Heart right ventricle (tissue), 16 donors: Measurements from ENCODE around the gene COPB1. TPM values are rescaled to one million over a fixed set of nuclear protein-coding genes. Genes with fewer than 3 reads are reported as not detected.

ENCODE experiments used
- ATAC-seq, 8 donors: fragments of 200-7000 bp; cut with Tn5 transposase; one replicate each; pipeline ENCODE4 v1.9.1; 2020; ENCODE audit warnings: mild to moderate bottlenecking in 8 of 8, moderate library complexity in 8 of 8, moderate number of reproducible peaks in 1 of 8
- DNase-seq, 2 donors: peaks; one replicate each; pipeline ENCODE4 v3.0.0-alpha.2; 2020
- H3K27ac ChIP-seq, 10 donors: fragments of 200-600 bp; sonication (generic) in 2 of 10; one replicate each; pipeline versions ENCODE4 v1.5.0 to v1.8.0; 2020 to 2022; ENCODE audit warnings: mild to moderate bottlenecking in 3 of 10
- H3K27me3 ChIP-seq, 7 donors: fragments of 200-600 bp; one replicate each; pipeline ENCODE4 v1.8.0; 2021 to 2022; ENCODE audit warnings: mild to moderate bottlenecking in 2 of 7
- H3K36me3 ChIP-seq, 9 donors: fragments of 200-600 bp; sonication (generic) in 1 of 9; one replicate each; pipeline versions ENCODE4 v1.5.0 to v1.8.0; 2020 to 2022; ENCODE audit warnings: mild to moderate bottlenecking in 2 of 9
- H3K4me1 ChIP-seq, 9 donors: fragments of 200-600 bp; sonication (generic) in 1 of 9; one replicate each; pipeline versions ENCODE4 v1.5.0 to v1.8.0; 2020 to 2022; ENCODE audit warnings: mild to moderate bottlenecking in 4 of 9
- H3K4me3 ChIP-seq, 10 donors: fragments of 200-600 bp; sonication (generic) in 2 of 10; one replicate each; pipeline versions ENCODE4 v1.5.0 to v1.8.0; 2020 to 2022; ENCODE audit warnings: mild to moderate bottlenecking in 7 of 10, moderate library complexity in 2 of 10
- H3K9me3 ChIP-seq, 11 donors: fragments of 200-600 bp in 10 of 11; sonication (generic) in 2 of 11; one replicate each; pipeline versions ENCODE4 v1.5.0 to v1.8.0; 2013 to 2022; ENCODE audit warnings: mild to moderate bottlenecking in 2 of 11, control low read depth in 1 of 11, moderate library complexity in 1 of 11
- WGBS, 2 donors: extraction: QIAGEN DNeasy Blood & Tissue Kit; methylation state at CpG; one replicate each; pipeline ENCODE4 v1.1.7; 2013; ENCODE audit warnings: inconsistent platforms in 1 of 2; 5-methylcytosine and 5-hydroxymethylcytosine counted together
- intact Hi-C, 10 donors: fragments of 100-400 bp; cut with DNase I; formaldehyde crosslinking; loops; one replicate each; pipeline versions ENCODE4 v1.11.1 to v1.14.2; 2022
- polyA plus RNA-seq, 2 donors: library from polyadenylated mRNA; stranded (reverse); fragments of 200-250 nt; gene quantifications; one replicate each; pipeline ENCODE4 v1.2.3, GENCODE V29; 2013
- total RNA-seq, 10 donors: library from RNA; stranded (reverse); fragmentation: NEBNext Ultra II Directional in 3 of 10; extraction: Animal tissue kit (Norgen Biotek cat#: 25700) in 3 of 10; gene quantifications; one replicate each; pipeline versions ENCODE4 v1.2.1 to v1.2.4, GENCODE V29; 2021 to 2023
- TF ChIP-seq, protein P1 (sequence below), 9 donors: fragments of 200-600 bp; sonication (generic) in 2 of 9; IDR thresholded peaks; one replicate each; pipeline versions ENCODE4 v1.5.0 to v1.8.0; 2021 to 2022; ENCODE audit warnings: antibody characterized with exemption in 9 of 9, mild to moderate bottlenecking in 5 of 9, moderate library complexity in 1 of 9
- donor health status: Arrhythmogenic right ventricular cardiomyopathy.
- donor health status: ischemic (EF 13 %, LVEDD 7.1; RV severe dilation, severe dysfunction).
- donor health status: healthy with polysubstance abuse.
- donor health status: DM: no; HTN: yes; CAD: no.
- donor health status: DM: no; HTN: no; CAD: no.
- donor health status: ischemic (EF 25% LVEDD 6.9; RV normal size, moderate dysfunction).
- donor health status: ischemic (EF 25% LVEDD 5.7; RV mildly dilated, moderate dysfunction).
- donor health status: healthy.
- donor health status: DM: yes; HTN: yes; CAD: no.
- donor health status: Ischemic cardiomyopathy.
- donor health status: ischemic (EF 35%, LVEDD 5.7; RV mildly dilated, moderate dysfunction).
- donor health status: nonischemic (EF 11% LVEDD 7.7; RV severe dilation, severe dysfunction).
- donor health status: DM: yes; HTN: yes; CAD: no.
- donor health status: PGD.
- donor health status: ischemic (EF 29% LVEDD 5.4; RV normal size, mild dysfunction).
- donor health status: nonischemic (EF 23%, LVEDD 6.1; RV moderate dilation, normal function).

The COPB1 gene
- total and polyA plus RNA-seq, 12 donors: 28.4 to 60.0 (median 47.9) TPM

DNA sequence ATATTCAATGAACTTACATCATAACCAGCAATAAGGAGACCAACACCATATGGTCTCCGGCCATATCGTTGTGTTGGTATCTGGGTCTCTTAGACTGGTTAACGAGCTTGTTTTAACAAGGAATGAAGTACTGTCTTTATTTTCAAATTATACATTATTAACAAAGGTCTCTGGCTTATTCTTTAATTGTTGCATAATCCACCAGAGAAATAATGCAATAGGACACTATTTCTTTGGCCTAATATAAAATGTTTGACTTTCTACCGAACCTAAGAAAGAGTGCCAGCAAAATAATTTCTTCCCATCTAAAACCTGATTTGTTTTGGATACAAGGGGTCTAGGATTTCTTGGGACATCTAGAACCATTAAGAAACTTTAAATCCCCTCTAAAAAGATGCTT is 14.2 kb upstream of the COPB1 start:
- no peaks in the 10 kb centered on the region for H3K9me3 ChIP-seq
- intact Hi-C loops: loop anchor here in 1 of 10 donors (10.0 kb wide), 1 partner anchor 381 kb away; the partner anchor contains the start of gene CYP2R1
- ATAC-seq (no peak), DNase-seq (no peak)
- H3K4me3 ChIP-seq: no peak overlapping the region
- peaks cover 0 to 100% (median 68%) of the 10 kb centered on the region in 9 donors for H3K36me3 ChIP-seq
- WGBS, 2 donors: 98% methylated on average over 4 of the region's 4 CpGs
- TF ChIP-seq, protein P1, sequence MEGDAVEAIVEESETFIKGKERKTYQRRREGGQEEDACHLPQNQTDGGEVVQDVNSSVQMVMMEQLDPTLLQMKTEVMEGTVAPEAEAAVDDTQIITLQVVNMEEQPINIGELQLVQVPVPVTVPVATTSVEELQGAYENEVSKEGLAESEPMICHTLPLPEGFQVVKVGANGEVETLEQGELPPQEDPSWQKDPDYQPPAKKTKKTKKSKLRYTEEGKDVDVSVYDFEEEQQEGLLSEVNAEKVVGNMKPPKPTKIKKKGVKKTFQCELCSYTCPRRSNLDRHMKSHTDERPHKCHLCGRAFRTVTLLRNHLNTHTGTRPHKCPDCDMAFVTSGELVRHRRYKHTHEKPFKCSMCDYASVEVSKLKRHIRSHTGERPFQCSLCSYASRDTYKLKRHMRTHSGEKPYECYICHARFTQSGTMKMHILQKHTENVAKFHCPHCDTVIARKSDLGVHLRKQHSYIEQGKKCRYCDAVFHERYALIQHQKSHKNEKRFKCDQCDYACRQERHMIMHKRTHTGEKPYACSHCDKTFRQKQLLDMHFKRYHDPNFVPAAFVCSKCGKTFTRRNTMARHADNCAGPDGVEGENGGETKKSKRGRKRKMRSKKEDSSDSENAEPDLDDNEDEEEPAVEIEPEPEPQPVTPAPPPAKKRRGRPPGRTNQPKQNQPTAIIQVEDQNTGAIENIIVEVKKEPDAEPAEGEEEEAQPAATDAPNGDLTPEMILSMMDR (IDR thresholded peaks at IDR 0.05): no peak
- H3K27me3 ChIP-seq: no peaks in the 10 kb centered on the region
- H3K27ac ChIP-seq: no peak overlapping the region
- H3K4me1 ChIP-seq: peaks cover 0 to 18% (median 10%) of the 10 kb centered on the region in 9 donors

DNA sequence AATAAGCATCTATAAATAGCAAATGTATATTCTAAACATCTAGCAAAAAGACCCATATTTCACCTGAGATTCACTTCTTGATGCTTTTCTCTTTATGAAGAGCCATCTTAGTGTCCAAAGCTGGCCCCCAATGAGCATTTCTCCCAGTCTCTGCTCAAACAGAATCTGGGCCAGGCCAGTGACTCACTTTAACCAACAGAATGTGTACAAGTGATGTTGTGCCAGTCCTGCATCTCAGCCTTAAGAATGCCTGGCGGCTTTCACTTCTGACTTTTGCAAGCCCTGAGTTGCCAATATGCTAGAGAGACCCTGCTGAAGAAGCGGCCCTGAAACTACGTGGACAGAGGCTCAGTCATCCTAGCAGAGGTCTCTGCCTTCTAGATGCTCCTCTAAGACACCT is 6.9 kb upstream of the COPB1 start:
- ATAC-seq (no peak), DNase-seq (no peak)
- Histone ChIP-seq H3K36me3 (peaks cover 0 to 89% (median 74%) of the 10 kb centered on the region in 9 donors), H3K4me1 (no peaks in the 10 kb centered on the region), H3K4me3 (no peak overlapping the region), H3K9me3 (no peaks in the 10 kb centered on the region), H3K27ac (no peak overlapping the region), H3K27me3 (no peaks in the 10 kb centered on the region)
- intact Hi-C loops: loop anchor here in 1 of 10 donors (5.0 kb wide), 1 partner anchor 34 kb away; no protein-coding TSS in a partner anchor
- WGBS, 2 donors: 94% methylated on average over 3 of the region's 3 CpGs
- TF ChIP-seq, protein P1 (IDR thresholded peaks at IDR 0.05): no peak

DNA sequence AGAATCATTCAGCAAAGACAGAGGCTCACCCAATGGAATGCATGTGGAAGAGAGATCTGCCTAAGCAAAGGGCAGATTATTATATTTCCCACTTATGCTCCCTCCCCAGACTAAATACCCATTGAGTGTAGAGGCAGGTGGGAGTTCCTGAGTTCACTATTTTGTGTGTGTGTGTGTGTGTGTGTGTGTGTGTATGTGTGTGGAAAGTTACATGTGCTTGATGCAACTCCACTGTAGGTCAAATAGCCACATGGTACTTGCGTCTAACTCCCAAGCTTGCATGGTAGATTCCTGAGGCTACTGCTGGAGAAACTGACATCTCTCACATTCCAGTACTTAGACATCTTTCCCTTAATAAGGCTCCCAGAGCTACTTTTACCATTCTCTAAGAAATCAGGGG is 3.4 kb upstream of the COPB1 start:
- H3K36me3 ChIP-seq: peaks cover 0 to 56% (median 43%) of the 10 kb centered on the region in 9 donors
- no peak for ATAC-seq
- H3K4me3 ChIP-seq: no peak overlapping the region

DNA sequence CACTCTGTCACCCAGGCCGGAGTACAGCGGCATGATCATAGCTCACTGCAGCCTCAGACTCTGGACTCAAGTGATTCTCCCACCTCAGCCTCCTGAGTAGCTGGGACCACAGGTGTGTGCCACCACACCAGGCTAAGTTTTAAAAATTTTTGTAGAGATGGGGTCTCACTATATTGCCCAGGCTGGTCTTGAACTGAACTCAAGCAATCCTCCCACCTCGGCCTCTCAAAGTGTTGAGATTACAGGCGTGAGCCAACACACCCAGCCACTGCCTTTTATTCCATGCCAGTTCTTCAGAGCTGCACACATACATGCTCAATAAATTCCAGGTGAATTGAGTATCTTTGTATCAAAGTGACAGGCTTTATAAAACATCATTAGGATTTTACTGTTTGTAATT is 2.4 kb upstream of the COPB1 start:
- peaks cover 0 to 30% (median 25%) of the 10 kb centered on the region in 9 donors for H3K4me1 ChIP-seq
- DNase-seq (no peak), ATAC-seq (no peak)
- no peak overlapping the region for H3K4me3 ChIP-seq
- 95 to 97% methylated on average over 4 of the region's 4 CpGs for WGBS, 2 donors
- H3K27me3 ChIP-seq: no peaks in the 10 kb centered on the region
- H3K36me3 ChIP-seq: peaks cover 0 to 56% (median 43%) of the 10 kb centered on the region in 9 donors
- TF ChIP-seq, protein P1 (IDR thresholded peaks at IDR 0.05): no peak
- H3K9me3 ChIP-seq: no peaks in the 10 kb centered on the region
- no peak overlapping the region for H3K27ac ChIP-seq
- intact Hi-C loops: loop anchor here in 1 of 10 donors (5.0 kb wide), 1 partner anchor 40 kb away; no protein-coding TSS in a partner anchor

More for the DNA sequence above, 3.4 kb upstream of the COPB1 start:
- WGBS, 2 donors: 86 to 92% methylated on average over 1 of the region's 1 CpG
- H3K27ac ChIP-seq: no peak overlapping the region
- peaks cover 0 to 20% (median 16%) of the 10 kb centered on the region in 9 donors for H3K4me1 ChIP-seq
- TF ChIP-seq, protein P1 (IDR thresholded peaks at IDR 0.05): no peak
- no peaks in the 10 kb centered on the region for H3K9me3 ChIP-seq
- DNase-seq: no peak
- intact Hi-C loops: loop anchor here in 1 of 10 donors (5.0 kb wide), 1 partner anchor 41 kb away; no protein-coding TSS in a partner anchor
- H3K27me3 ChIP-seq: no peaks in the 10 kb centered on the region
